RWPE2 (cell line): ENCODE measurements around the gene CKMT2.

Experiments
- ATAC-seq: fragments of 200-7000 bp; cut with Tn5 transposase; 3 replicates; pipeline ENCODE4 v1.9.1; 2021; ENCODE audit warnings: low read depth
- DNase-seq: peaks from one replicate; pipeline ENCODE4 v3.0.0-alpha.2; 2020; ENCODE audit warnings: low spot score
- H3K27ac ChIP-seq: fragments of 450-650 bp; 2 replicates; pipeline ENCODE4 v1.5.1; 2017; ENCODE audit warnings: mild to moderate bottlenecking; ENCODE audit not compliant: poor library complexity, severe bottlenecking
- H3K27me3 ChIP-seq: fragments of 250-450 bp; sonication (Bioruptor Pico); 2 replicates; pipeline ENCODE4 v1.5.1; 2021; ENCODE audit warnings: mild to moderate bottlenecking, moderate library complexity; ENCODE audit not compliant: insufficient read depth, poor library complexity, severe bottlenecking
- H3K36me3 ChIP-seq: fragments of 250-450 bp; sonication (Bioruptor Pico); 2 replicates; pipeline ENCODE4 v1.5.1; 2020; ENCODE audit warnings: low read depth, mild to moderate bottlenecking, moderate library complexity
- H3K4me1 ChIP-seq: fragments of 250-450 bp; sonication (Bioruptor Pico); 2 replicates; pipeline ENCODE4 v1.5.1; 2021; ENCODE audit warnings: mild to moderate bottlenecking, moderate library complexity; ENCODE audit not compliant: insufficient read depth, poor library complexity, severe bottlenecking
- H3K4me3 ChIP-seq: fragments of 250-450 bp; sonication (Bioruptor Pico); 2 replicates; pipeline ENCODE4 v1.5.1; 2021; ENCODE audit warnings: mild to moderate bottlenecking, moderate library complexity; ENCODE audit not compliant: severe bottlenecking
- H3K9me3 ChIP-seq: fragments of 250-450 bp; sonication (Bioruptor Pico); 2 replicates; pipeline ENCODE4 v1.5.1; 2021; ENCODE audit warnings: mild to moderate bottlenecking, moderate library complexity; ENCODE audit not compliant: severe bottlenecking
- TF ChIP-seq, protein P1 (sequence below): fragments of 450-650 bp; IDR thresholded peaks from one replicate; pipeline ENCODE4 v1.5.1; 2017; ENCODE audit warnings: mild to moderate bottlenecking, moderate library complexity; ENCODE audit not compliant: poor library complexity, severe bottlenecking

CKMT2 gene

DNA sequence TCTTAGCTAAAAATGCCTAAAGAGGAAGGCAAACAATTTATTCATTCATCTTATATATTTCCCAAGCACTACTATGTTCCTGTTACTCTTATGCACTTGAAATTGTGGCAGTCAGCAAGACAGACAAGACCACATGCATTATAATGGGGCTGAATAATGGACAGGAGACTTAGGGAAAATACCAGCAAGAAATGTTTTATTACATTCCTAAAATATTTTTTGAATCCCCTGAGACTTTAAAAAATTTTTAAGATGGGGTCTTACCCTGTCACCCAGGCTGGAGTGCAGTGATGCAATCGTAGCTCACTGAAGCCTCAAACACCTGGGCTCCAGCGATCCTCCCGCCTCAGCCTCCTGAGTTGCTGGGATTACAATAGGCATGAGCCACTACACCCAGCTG lies 81.5 kb downstream of the CKMT2 start:
- ATAC-seq (no peak), DNase-seq (no peak)
- H3K27me3 ChIP-seq = no peaks in the 10 kb centered on the region
- peaks cover 41% of the 10 kb centered on the region for H3K36me3 ChIP-seq
- H3K9me3 ChIP-seq = no peaks in the 10 kb centered on the region
- no peak overlapping the region for H3K4me3 ChIP-seq
- TF ChIP-seq, protein P1, sequence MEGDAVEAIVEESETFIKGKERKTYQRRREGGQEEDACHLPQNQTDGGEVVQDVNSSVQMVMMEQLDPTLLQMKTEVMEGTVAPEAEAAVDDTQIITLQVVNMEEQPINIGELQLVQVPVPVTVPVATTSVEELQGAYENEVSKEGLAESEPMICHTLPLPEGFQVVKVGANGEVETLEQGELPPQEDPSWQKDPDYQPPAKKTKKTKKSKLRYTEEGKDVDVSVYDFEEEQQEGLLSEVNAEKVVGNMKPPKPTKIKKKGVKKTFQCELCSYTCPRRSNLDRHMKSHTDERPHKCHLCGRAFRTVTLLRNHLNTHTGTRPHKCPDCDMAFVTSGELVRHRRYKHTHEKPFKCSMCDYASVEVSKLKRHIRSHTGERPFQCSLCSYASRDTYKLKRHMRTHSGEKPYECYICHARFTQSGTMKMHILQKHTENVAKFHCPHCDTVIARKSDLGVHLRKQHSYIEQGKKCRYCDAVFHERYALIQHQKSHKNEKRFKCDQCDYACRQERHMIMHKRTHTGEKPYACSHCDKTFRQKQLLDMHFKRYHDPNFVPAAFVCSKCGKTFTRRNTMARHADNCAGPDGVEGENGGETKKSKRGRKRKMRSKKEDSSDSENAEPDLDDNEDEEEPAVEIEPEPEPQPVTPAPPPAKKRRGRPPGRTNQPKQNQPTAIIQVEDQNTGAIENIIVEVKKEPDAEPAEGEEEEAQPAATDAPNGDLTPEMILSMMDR = no peak
- no peaks in the 10 kb centered on the region for H3K4me1 ChIP-seq
- H3K27ac ChIP-seq = no peak overlapping the region

DNA sequence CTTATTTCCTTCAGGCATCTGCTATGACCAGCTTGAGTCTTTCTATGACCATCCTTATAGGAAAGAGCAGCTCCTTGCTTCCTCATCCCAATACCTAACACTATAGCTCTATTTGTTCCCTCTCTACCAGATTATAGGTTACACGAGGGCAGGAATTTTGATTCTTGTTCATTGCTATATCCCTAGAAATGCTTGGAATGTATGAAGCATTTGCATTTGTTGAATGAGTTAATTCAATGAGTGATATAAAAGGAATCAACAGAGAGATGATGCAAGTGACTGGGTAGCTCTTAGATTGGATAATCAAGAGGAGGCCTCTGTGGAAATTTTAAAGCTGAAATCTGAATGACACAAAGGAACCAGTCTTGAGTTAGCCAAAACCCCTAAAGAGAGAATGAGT lies 82.2 kb downstream of the CKMT2 start:
- H3K4me3 ChIP-seq = no peak overlapping the region
- peaks cover 34% of the 10 kb centered on the region for H3K36me3 ChIP-seq
- no peaks in the 10 kb centered on the region for H3K27me3 ChIP-seq
- TF ChIP-seq, protein P1 = no peak
- no peaks in the 10 kb centered on the region for H3K9me3 ChIP-seq
- no peaks in the 10 kb centered on the region for H3K4me1 ChIP-seq
- DNase-seq (no peak), ATAC-seq (peak; percentile 81)
- no peak overlapping the region for H3K27ac ChIP-seq

DNA sequence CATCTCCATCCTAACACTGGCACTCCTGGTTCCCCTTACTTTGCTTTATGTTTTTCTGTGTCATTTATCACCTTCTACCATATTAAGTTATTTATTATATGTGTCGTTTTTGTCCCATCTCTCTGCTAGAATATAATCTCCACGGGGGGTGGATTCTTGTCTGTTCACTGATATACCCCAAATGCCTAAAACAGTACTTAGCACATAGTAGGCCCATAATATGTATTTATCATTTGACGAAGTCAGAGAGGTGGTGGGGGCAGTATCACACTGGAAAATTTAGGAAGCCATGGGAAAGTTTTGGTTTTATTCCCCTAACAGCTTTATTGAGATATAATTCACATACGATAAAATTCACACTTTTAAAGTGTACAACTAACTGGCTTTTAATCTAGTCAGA lies 82.7 kb downstream of the CKMT2 start:
- no peak for DNase-seq
- H3K27ac ChIP-seq = no peak overlapping the region
- no peak overlapping the region for H3K4me3 ChIP-seq
- H3K36me3 ChIP-seq = peaks cover 29% of the 10 kb centered on the region
- no peaks in the 10 kb centered on the region for H3K9me3 ChIP-seq
- TF ChIP-seq, protein P1 = no peak
- no peak for ATAC-seq
- no peaks in the 10 kb centered on the region for H3K27me3 ChIP-seq
- H3K4me1 ChIP-seq = no peaks in the 10 kb centered on the region
